ENCODE data around the gene CERS6.
A peak's percentile ranks its signal among the peaks of the same experiment; 100 is the strongest.

CERS6 gene

DNA sequence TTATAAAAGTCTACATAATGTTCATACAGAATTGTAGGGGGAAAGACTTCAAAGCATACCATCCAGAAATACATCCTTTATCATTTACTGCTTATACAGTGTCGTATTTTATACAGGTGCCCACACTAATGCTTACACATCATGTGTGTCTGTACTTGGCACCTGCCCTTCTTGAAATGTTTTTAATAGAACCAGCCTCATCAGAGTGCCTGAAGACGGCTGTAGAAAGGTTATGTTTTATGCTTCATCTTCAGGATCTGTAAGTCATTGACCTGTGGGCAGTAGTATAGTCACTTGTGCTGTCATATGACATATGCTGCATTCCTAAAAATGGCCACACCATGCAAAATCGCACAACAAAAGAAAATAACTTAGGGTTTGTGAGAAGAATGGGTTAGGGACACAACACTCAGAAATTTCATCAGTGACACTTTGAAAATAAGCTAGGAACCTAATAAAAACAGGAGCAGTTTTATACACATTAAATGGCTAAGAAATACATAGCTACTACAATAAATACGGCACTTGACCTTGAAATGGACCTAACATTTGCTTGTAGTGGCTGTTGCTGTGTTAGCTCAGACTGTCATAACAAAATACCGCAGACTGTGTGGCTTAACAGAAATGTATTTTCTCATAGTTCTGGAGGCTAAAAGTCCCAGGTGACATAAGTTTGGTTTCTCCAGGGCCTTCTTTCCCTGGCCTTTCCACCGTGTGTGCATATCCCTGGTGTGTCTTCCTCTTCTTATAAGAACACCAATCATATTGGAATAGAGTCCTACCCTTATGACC, 112.6 kb downstream of the CERS6 start:
- no peak overlapping the region for H3K27ac Mint-ChIP-seq
- no peaks in the 10 kb centered on the region for H3K9me3 Mint-ChIP-seq
- H3K27me3 Mint-ChIP-seq = no peaks in the 10 kb centered on the region
- ATAC-seq = no peak
- H3K4me3 Mint-ChIP-seq = no peak overlapping the region
- peaks cover 29% of the 10 kb centered on the region for H3K4me1 Mint-ChIP-seq
- no peak for DNase-seq

DNA sequence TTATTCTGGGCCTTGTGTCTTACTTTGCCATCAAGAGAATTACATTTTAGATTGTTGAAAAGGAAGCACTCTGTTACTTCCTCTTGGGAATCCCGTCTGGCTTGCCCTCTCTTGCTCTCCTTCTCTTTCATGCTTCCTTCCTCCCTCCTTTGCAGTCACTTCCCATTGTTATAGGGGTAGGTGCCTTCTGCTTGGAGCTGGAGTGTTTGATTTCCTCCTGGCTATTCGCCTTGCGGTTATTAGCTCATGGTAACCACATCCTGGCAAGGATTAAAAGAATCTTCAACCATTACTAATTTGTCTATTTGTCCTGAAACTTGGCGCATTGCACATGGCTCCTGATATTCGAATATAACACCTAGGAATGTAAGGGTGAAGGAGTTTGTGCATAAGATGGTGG, 115.0 kb downstream of the CERS6 start:
- H3K27ac Mint-ChIP-seq = no peak overlapping the region
- no peak overlapping the region for H3K4me3 Mint-ChIP-seq
- H3K27me3 Mint-ChIP-seq = no peaks in the 10 kb centered on the region
- peaks cover 13% of the 10 kb centered on the region for H3K4me1 Mint-ChIP-seq
- ATAC-seq (no peak), DNase-seq (no peak)
- H3K9me3 Mint-ChIP-seq = no peaks in the 10 kb centered on the region

DNA sequence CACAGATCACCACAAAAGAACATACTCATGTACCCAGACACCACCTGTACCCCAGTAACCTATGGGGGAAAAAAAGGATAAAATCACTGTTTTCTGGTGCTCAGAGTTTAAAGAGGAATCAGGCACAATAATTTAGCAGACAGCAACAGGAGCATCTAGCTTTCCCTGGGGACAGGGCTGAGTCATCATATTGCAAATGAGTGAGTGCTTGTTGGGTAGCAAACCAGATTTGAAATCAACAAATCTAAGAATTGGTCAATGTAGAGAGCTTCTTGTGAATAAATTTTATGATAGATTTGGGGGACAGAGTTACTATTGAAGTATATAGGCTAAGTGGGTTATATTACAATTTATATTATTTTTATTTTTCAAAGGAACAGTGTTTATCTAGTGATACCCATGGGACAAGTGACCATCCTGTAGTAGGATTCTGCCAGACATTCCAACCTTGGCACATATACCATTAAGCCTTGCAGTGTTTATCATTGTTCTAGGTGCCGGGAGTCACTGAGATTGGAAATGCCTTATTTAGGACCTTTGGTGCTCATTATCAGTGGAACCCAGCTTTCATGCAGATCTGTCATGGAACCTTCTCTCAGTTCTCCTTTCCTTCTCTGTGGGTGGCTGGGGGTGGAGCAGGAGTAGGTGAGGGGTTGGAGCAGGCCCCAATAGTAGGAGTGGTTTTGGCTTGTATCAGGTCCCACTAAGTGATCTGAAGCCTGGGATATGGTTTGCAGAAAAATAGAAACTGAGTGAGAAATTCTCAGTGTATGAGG, 117.2 kb downstream of the CERS6 start:
- DNase-seq = no peak
- peaks cover 5% of the 10 kb centered on the region for H3K4me1 Mint-ChIP-seq
- H3K27ac Mint-ChIP-seq = no peak overlapping the region
- no peaks in the 10 kb centered on the region for H3K9me3 Mint-ChIP-seq
- ATAC-seq = no peak
- no peaks in the 10 kb centered on the region for H3K27me3 Mint-ChIP-seq
- H3K4me3 Mint-ChIP-seq = no peak overlapping the region

DNA sequence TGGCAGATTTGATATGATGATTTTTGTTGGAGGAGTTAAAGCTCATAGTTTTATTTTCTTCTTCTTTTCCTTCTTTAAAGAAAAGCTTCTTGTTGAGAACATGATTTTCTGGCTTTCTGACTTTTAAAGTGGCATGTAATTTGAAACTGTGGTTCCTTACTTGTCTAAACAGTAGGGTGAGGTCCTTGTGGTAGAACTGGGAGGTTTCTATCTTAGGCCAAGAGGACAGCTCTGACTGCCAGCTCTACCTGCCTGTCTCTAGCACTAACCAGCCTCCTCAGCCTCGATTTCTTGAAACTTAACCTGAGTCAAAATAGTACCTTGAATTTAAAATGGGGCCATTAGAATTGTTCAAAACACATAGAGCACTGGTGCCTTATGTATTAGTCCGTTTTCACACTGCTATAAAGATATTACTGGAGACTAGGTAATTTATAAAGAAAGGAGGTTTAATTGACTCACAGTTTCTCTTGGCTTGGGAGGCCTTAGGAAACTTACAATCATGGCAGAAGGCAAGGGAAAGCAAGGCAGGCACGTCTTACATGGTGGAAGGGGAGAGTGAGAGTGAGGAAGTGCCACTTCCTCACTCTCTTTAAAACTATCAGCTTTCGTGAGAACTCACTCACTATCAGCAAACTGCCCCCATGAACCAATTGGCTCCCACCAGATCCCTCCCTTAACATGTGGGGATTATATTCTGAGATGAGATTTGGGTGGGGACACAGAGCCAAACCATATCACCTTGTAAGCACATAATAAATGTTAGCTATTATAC, 119.0 kb downstream of the CERS6 start:
- DNase-seq (no peak), ATAC-seq (no peak)
- Mint-ChIP-seq H3K4me1 (peaks cover 11% of the 10 kb centered on the region), H3K27ac (no peak overlapping the region), H3K4me3 (no peak overlapping the region), H3K9me3 (no peaks in the 10 kb centered on the region), H3K27me3 (no peaks in the 10 kb centered on the region)

DNA sequence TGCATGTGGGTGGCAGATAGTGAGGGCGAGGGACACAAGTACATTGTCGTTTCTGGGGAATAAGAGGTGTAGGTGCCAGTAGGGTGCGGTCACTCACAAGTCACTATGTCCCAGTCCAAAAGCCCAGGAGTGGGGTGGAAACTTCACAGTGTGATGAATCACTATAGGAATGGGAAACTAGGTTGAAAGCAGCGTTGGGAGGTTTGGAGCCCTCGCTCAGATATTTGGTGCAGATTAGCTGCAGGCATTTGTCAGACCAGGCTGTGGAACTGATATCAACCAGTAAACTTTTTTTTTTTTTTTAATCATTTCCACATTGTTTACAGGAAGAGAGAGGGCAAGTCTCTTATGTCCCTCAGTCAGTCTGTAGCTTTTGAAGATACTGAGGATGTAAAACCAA, 121.8 kb downstream of the CERS6 start:
- H3K9me3 Mint-ChIP-seq = no peaks in the 10 kb centered on the region

DNA sequence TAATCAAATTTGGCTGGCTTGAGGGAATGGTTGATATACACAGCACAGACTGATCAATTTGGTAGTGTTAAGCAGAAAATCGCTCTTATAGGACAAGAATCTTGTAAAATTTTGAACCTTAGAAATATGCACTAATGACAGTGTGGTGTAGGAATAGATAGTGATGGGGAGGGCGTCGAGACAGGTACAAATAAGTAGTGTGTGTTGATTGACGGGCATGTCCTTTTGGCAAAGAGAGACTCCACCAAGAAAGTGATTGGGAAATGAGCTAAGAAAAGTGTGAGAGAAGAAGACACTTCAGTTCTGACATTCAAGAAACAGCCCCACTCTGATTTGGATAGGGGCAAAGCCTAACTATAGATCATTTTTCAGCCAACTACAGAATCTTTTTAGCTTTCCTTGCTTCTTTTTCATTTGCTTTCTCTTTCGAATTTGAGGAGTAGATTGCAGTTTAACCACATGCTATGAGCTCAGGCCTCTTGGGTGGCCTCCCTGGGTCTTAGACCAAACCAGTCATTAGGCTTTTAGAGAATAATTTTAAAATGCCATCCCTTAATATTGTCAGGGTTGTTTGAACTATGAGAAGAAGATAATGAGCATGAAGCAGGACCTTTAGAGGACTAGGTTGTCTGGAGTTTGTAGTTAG, 127.1 kb downstream of the CERS6 start:
- peak; percentile 88 for ATAC-seq
- Mint-ChIP-seq H3K4me3 (peak overlapping the region; percentile 3 to 68), H3K27ac (peak overlapping the region; percentile 38 to 95)

More for the DNA sequence above, 121.8 kb downstream of the CERS6 start:
- Mint-ChIP-seq H3K4me3 (no peak overlapping the region), H3K27ac (no peak overlapping the region), H3K4me1 (peaks cover 33% of the 10 kb centered on the region), H3K27me3 (no peaks in the 10 kb centered on the region)
- DNase-seq (no peak), ATAC-seq (no peak)

DNA sequence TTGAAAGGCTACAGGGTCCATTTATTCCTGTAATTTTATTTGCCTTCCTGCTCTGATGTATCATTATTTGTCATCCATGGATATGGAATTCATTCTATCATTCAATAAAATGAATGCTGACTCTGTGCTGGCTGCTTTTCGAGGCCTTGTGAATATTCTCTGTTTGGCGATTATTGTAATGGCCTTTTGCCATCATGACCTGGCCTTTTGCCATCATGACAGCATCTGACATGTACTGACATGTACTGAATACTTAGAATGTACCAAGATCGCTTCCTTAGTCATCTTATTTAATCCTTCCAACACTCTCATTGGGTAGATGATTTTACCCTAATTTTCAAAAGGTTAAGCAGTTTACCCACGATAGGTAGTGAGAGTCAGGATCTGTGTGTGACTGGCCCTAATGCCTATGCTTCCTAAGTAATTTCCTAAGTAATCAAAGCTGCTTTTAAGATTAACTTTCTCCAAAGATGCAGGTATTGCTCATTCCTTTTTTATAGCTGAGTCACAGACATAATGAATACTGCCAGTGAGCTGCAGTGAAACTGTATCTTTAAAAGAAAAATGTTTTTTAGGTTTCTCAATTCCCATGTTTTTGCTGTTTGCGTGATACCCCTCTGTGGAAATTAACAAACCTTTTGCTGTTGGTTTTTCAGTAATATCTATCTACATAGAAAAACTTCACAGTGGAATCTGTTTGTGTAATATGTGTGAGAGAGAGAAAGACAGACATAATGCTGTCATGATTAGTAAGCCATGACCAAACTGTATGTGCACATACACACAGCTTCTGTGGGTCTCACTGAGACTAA, 127.8 kb downstream of the CERS6 start:
- Mint-ChIP-seq H3K9me3 (no peaks in the 10 kb centered on the region), H3K4me1 (peaks cover 55% of the 10 kb centered on the region), H3K27me3 (no peaks in the 10 kb centered on the region), H3K27ac (peak overlapping the region; percentile 84 to 86), H3K4me3 (peak overlapping the region; percentile 8 to 68)
- DNase-seq = no peak
- ATAC-seq = peak; percentile 64

More for the DNA sequence above, 127.1 kb downstream of the CERS6 start:
- Mint-ChIP-seq H3K27me3 (no peaks in the 10 kb centered on the region), H3K4me1 (peaks cover 53% of the 10 kb centered on the region), H3K9me3 (no peaks in the 10 kb centered on the region)
- peak in 1 of 2 donors; percentile 16 for DNase-seq

DNA sequence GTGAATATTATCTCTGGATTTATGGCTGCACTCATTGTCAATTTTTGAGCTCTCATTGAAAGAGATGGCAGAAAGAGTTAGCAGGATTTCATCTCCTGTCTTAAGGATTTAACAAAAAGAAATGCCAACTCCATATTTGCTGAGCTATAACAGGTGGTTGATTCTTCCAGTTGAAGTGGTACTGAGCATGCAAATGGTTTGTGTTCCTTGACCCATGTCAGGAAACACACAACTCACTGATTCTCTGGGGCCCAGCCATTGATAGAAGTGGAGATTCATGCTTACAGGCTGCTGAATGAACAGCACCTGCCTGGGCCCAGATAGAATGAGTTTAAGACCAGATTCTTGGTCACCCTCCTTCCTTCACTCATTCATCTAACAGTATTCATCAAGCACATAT, 128.8 kb downstream of the CERS6 start:
- DNase-seq (no peak), ATAC-seq (no peak)
- no peak overlapping the region for H3K27ac Mint-ChIP-seq
- H3K4me1 Mint-ChIP-seq = peaks cover 60% of the 10 kb centered on the region
- H3K4me3 Mint-ChIP-seq = no peak overlapping the region
- no peaks in the 10 kb centered on the region for H3K27me3 Mint-ChIP-seq
- no peaks in the 10 kb centered on the region for H3K9me3 Mint-ChIP-seq

DNA sequence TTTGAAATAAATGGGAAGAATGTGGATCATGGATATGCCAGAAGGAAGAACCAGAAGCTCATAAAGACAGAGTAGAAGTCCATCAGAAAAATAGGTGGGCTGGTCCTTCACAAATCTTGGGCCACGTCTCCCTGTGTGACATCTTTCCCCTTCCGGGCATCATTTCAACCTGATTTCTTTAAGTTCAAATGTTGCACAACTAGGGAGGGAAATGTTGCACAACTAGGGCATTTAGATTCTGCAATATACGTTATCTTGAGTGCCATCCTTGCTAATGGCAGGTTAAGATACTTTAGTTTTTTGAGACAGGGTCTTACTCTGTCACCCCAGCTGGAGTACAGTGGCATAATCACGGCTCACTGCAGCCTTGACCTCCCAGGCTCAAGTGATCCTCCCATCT, 129.6 kb downstream of the CERS6 start:
- Mint-ChIP-seq H3K27ac (no peak overlapping the region), H3K4me3 (no peak overlapping the region), H3K27me3 (no peaks in the 10 kb centered on the region), H3K9me3 (no peaks in the 10 kb centered on the region), H3K4me1 (peaks cover 54% of the 10 kb centered on the region)
- no peak for ATAC-seq
- DNase-seq = no peak

DNA sequence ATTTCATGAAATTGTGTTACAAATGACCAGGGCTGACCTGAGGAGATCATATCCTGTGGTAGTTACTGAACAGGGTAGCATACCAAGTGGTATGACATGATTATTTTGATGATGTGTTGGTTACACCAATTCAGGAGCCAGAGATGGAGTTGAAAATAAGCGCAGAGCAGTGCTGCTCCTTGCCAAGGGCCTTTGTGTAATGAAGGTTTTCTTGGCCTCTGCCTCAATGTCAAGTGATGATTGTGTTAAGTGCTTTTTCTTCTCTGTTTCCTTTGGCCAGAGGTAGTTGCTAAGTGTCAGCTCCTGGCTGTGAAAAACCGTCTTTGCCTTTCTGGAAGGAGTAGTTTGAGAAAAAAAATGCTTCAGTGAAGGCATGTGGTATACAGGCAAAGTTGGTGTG, 131.2 kb downstream of the CERS6 start:
- ATAC-seq (no peak), DNase-seq (no peak)
- Mint-ChIP-seq H3K4me3 (no peak overlapping the region), H3K9me3 (no peaks in the 10 kb centered on the region), H3K27me3 (no peaks in the 10 kb centered on the region), H3K27ac (no peak overlapping the region), H3K4me1 (peaks cover 44% of the 10 kb centered on the region)

DNA sequence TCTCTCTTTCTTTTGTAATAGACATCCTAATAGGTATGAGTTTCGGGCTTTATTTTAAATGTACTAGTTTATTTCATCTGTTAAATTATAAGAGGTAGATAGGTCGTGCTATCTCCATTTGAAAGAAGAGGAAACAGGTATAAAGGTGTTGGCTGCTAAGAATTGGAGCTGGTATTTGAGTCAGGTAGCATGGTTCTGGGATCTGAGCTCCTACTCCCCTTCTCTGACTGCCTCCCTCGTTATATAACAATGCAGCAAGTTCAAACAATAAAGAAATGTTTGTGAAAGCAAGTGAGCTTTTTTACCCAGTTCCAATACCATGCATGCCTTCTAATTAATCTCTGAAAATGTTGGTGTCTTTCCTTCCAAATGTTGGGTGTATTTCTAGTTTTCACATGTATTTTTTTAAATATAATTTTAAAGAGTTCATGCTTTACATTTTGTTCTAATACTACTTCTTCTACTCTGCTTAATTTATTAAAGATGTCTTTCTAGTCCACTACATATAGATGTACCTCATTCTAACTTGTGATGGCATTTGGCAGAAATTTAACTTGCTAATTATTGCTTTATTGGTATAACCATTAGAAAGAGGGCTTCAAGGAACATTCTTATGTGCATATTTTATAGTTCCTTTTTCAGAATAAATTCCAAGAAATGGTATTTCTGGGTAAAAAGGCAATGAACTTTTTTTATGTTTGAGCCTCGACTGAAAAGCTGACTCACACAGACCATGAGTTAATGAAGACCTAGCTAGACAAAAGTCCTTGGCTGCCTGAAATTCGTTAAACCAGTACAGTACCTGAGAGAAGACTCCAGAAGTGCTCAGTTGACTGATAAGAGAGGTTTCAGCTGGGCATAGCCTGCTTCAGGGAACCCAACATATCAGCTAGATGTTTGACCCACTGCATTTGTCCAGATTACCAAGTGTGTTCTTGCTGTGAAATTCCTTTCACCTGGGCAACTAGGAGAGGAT, 133.5 kb downstream of the CERS6 start:
- DNase-seq = no peak
- H3K27me3 Mint-ChIP-seq = no peaks in the 10 kb centered on the region
- ATAC-seq = no peak
- H3K27ac Mint-ChIP-seq = no peak overlapping the region
- no peaks in the 10 kb centered on the region for H3K9me3 Mint-ChIP-seq
- no peak overlapping the region for H3K4me3 Mint-ChIP-seq
- peaks cover 40% of the 10 kb centered on the region for H3K4me1 Mint-ChIP-seq

DNA sequence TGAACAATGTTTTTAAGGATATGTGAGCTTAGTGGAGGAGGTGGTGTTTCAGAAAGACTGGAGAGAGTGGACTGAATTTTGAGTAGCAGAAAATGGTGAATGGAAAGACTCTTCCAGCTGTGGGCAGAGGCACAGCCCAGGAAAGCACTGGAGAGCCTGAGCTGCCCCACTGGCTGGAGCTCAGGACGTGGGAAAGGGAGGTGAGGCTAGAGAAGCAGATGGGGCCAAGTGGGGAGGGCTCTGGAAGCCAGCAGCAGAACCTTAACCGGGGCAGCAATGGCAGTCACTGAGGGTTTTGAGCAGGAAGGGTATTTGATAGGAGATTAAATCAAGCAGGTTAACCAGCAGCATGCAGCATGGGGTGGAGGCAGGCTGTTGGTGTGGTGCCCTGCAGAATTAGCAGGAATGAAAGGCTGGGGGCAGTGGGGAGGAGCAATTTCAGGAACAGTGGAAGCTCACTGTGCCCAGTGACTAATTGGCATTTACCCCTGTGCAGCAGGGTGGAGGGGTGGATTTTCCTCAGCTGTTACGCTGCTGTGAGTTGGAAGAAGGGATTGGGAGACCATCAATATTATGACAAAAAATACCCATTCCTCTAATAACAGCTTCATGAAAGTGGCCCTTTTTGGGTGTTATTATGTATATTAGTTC, 136.2 kb downstream of the CERS6 start:
- Mint-ChIP-seq H3K27me3 (no peaks in the 10 kb centered on the region), H3K27ac (peak overlapping the region in 1 of 2 donors; percentile 60), H3K4me1 (peaks cover 55% of the 10 kb centered on the region), H3K4me3 (no peak overlapping the region), H3K9me3 (no peaks in the 10 kb centered on the region)
- no peak for ATAC-seq
- no peak for DNase-seq

DNA sequence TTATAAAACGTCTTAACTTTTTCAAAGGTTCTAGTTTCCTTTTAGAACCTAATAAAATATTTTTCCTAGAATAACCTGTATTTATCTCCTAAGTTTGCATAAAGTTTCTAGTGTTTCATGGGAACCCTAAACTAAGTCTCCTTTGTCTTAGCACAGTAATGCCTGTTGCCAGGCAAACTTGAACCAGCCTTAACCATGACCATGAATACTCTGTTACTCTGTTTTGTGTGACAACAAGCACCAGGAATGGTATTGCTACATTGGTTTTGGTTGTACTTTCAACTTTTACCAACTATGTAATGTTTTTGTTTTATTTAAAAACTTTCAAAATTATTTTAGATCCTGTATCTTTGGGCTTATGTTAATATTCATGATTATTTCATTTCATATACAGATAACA, 137.6 kb downstream of the CERS6 start:
- Mint-ChIP-seq H3K9me3 (no peaks in the 10 kb centered on the region), H3K27ac (no peak overlapping the region), H3K4me1 (peaks cover 55% of the 10 kb centered on the region), H3K4me3 (no peak overlapping the region), H3K27me3 (no peaks in the 10 kb centered on the region)
- DNase-seq (no peak), ATAC-seq (no peak)
